ENCODE results near the gene DEPP1.

DNA sequence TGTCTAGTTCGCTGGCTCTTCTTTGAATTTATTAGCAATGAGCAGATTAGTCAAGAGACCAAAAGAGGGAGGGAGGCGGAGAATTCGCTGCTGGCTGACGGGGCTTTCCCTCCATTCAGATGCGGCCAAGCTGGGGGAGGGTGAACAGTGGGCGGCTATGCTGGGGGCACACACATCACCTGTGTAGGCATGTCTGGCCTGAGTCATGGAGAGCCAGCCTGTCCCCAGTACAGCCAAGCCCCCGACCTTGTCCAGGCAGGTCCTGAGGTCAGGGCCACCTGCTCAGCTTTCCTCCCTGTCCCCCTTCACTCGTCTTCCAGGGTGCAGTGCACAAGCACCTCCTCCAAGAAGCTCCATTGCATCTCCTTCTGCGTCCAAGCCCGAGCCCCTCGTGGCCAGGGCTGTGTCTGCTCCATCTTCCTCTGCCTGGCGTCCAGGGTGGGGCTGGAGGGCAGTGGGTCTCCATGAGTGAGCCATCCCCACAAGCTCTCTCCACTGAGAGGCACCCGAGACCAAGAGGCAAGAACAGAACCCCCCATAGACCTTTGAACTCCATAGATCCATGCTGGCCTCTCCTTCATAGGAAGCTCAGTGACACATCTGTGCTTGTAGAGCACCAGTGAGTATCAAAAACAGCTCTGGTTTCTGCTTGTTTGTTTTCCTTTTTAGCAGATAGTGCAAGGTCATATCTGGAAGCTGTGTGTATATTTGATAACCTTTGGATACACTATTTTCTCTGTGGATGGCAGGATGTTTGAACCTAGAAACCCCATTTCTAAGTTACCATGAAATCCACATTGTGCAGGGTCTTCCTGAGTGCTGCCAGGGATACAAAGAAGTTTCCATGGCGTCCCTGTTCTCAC is 1.9 kb upstream of the DEPP1 start:
- TF ChIP-seq, protein P1, sequence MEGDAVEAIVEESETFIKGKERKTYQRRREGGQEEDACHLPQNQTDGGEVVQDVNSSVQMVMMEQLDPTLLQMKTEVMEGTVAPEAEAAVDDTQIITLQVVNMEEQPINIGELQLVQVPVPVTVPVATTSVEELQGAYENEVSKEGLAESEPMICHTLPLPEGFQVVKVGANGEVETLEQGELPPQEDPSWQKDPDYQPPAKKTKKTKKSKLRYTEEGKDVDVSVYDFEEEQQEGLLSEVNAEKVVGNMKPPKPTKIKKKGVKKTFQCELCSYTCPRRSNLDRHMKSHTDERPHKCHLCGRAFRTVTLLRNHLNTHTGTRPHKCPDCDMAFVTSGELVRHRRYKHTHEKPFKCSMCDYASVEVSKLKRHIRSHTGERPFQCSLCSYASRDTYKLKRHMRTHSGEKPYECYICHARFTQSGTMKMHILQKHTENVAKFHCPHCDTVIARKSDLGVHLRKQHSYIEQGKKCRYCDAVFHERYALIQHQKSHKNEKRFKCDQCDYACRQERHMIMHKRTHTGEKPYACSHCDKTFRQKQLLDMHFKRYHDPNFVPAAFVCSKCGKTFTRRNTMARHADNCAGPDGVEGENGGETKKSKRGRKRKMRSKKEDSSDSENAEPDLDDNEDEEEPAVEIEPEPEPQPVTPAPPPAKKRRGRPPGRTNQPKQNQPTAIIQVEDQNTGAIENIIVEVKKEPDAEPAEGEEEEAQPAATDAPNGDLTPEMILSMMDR (IDR thresholded peaks at IDR 0.05), result no peak
- TF ChIP-seq POLR2A (IDR thresholded peaks at IDR 0.05) (no peak), POLR2AphosphoS5 (IDR thresholded peaks at IDR 0.05) (no peak), EP300 (IDR thresholded peaks at IDR 0.05) (no peak)
